GM18870 (cell line): ENCODE data around the gene TRAF2.

ENCODE experiments used
- ATAC-seq: cut with Tn5 transposase; IDR thresholded peaks from one replicate; pipeline ENCODE4 v1.9.1; 2021; ENCODE audit warnings: moderate library complexity; ENCODE audit not compliant: unreplicated experiment

The TRAF2 gene

GRCh38 chr9:136907011-136907914 lies 20.9 kb downstream of the TRAF2 start:
- ATAC-seq = no peak

- ATAC-seq = no peak
These were observed 24.0 kb downstream of the TRAF2 start for GRCh38 chr9:136910197-136910900.

GRCh38 chr9:136910901-136911245 lies 24.6 kb downstream of the TRAF2 start:
- ATAC-seq = no peak

GRCh38 chr9:136913701-136914438 lies 27.6 kb downstream of the TRAF2 start:
- ATAC-seq = no peak

GRCh38 chr9:136915632-136916329 lies 29.5 kb downstream of the TRAF2 start:
- ATAC-seq = no peak

- no peak for ATAC-seq
These were observed 30.2 kb downstream of the TRAF2 start for GRCh38 chr9:136916330-136917184.

GRCh38 chr9:136917902-136918301 lies 31.6 kb downstream of the TRAF2 start:
- no peak for ATAC-seq

- ATAC-seq = no peak
These were observed 33.8 kb downstream of the TRAF2 start for GRCh38 chr9:136920069-136920468.

- no peak for ATAC-seq
These were observed 34.5 kb downstream of the TRAF2 start for GRCh38 chr9:136920734-136921231.

- no peak for ATAC-seq
These were observed 35.0 kb downstream of the TRAF2 start for GRCh38 chr9:136921307-136921706.

- no peak for ATAC-seq
These were observed 35.4 kb downstream of the TRAF2 start for GRCh38 chr9:136921718-136922117.

GRCh38 chr9:136922540-136922939 lies 36.2 kb downstream of the TRAF2 start:
- no peak for ATAC-seq

- no peak for ATAC-seq
These were observed 37.6 kb downstream of the TRAF2 start for GRCh38 chr9:136923881-136924280.

- no peak for ATAC-seq
These were observed 39.3 kb downstream of the TRAF2 start for GRCh38 chr9:136925414-136926153.

- ATAC-seq = no peak
These were observed 39.9 kb downstream of the TRAF2 start for GRCh38 chr9:136926154-136926704.

GRCh38 chr9:136926749-136927148 lies 40.4 kb downstream of the TRAF2 start:
- no peak for ATAC-seq

GRCh38 chr9:136927343-136928271 lies 41.3 kb downstream of the TRAF2 start:
- ATAC-seq = no peak

GRCh38 chr9:136928591-136928990 lies 42.3 kb downstream of the TRAF2 start:
- ATAC-seq = no peak
